Activated CD8-positive, alpha-beta memory T cell treated with anti-CD3 and anti-CD28 coated beads, Interleukin-2, amount 50 U/mL, for 1 hour (primary cell): ENCODE results near the gene TFG.

Experiments
- DNase-seq: peaks from one replicate; pipeline ENCODE4 v3.0.0-alpha.2; 2020; ENCODE audit errors: extremely low read depth

Gene TFG

DNA sequence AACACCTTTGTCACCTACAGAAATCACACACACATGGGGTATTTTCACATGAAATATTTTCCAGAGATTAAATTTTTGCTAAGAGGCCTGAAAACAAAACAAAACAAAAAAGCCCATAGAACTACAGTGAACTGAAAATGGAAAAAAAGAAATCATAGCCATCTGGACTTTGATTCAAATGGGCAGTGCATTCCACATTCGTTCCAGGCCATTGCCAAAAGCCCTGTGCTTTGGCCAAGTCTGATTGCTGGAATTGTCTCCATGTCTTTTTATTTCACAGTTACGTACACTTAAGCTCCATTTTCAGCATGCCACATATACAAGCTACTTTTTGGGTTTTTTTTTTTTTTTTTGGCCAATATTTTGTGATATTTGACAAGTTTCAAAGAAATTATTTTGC, 47.1 kb downstream of the TFG start:
- no peak for DNase-seq

DNA sequence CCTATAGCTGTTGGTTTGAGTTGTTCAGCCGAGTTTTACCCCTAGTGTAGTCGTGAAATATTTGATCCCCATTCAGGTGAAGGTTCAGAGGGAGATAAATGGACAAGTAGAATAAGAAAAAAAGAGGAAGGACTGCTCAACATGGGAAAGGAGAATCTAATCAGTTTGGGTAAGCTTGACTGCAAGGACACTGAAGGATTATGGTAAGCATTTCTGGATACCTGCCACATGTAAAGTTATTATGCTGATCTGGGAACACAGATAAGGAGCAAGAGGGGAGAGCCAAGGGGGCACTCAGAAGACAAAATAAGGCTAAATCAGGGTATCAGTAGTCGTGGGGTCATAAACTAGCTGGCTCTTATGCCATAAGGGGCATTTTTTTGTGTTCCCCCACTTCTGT, 49.9 kb downstream of the TFG start:
- DNase-seq, result no peak

DNA sequence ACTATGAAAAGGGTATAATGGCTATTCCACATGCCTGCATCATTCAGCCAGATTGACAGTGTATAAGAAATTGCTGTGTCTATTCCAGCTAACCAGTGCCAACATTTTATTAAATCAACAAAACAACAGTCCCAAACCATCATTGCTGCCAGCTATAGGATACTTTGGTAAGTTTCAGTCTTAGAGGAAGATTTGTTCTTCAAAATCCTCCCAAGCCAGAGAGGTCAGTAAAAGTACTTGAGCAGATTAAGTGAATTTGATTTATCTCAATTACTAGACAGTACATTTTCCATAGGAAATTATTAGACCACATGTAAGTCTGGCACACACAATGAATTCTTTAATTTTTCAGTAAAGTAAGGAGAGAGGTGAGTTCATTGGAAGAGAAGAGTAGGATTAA, 50.7 kb downstream of the TFG start:
- DNase-seq, result no peak

DNA sequence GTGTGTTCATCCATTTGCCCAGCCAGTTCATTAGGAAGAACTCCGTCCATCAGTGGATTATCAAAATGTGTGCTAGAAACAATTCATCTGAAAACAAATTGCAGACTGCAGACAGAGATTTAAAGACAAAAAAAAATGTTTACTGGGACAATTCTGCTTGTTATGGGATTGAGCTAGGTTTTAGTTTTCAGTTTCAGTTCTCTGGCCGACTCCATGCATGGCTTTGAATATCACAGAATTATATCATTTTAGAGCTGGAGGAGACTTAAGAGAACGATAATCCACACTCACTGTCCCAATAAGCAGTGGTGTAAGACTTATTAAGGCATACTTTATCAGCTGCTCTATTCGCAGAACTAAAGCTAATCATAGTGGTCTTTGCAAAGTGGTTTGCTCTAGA, 51.1 kb downstream of the TFG start:
- no peak for DNase-seq

DNA sequence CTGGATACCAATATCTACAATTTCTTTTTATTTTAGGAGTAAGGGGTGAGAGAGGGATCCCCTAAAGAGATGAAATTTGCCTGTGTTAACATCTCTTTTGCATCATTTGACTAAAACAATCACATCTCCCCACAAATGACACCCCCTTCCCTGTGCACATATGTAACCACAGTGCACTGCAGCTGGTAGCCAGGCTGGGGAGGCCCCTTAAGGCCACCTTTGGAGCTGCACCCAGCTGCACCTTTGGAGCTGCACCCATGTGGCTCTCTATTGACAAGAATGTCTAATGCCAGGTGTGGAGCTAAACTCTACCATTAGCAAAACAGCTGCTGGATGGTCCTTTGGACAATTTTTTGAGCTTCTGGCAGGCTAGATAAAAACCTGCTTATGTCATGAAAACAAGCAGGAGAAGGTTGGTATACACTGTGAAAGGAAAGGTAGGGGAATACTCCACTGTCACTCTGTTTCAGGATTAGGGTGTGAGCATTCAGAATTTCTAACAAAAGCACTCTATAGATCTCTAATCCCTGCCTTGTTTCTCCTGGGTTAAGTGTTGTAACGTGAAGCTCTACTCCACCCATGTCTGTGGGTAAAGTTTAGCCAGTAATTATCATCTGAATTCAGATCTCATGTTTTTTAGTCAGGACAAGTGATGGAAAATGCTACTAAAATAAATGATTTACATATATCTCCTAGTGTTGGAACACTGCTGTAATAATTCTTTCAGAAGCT, 52.1 kb downstream of the TFG start:
- DNase-seq, result no peak

DNA sequence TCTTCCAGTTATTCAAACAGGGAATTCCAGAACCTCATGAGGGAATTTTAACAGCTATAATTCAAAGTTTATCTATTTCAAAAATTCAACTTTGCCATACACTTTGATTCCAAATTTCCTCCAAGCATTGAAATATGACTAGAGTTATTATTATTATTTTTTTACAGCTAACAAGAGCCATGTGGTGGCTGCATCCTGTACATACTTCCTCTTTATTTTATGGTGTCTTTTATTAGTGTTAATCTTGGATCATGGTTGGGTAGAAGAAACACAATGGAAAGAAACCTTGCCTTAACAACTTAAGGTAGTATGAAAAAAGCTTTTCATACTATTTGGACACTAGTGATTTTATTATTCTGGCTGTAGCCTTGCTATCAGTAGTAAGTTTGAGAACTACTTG, 52.7 kb downstream of the TFG start:
- DNase-seq, result no peak

DNA sequence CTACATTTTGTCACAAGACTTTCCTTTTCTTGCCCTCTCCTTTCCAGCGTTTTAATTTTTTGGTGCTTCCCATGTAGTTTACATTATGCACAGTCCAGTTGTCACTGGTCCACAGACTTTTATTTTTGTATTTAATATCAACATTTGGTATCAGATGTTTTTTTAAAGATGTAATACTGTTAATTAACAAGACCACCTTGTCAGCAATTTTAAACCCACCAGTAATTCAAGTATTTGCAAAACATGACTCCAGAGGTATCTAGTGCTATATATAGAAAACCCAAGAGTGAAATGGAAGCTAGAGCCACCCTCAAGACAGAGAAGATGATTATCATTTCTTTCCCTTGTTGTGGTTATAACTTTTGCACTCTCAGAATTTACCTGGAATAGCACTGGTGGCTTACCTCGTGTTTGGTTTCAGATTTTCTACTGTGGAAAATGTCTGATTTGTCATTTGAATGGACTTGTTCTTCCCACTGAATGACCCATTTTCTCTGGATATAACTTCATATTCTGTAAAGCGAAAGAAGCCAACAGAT, 56.2 kb downstream of the TFG start:
- DNase-seq, result no peak

DNA sequence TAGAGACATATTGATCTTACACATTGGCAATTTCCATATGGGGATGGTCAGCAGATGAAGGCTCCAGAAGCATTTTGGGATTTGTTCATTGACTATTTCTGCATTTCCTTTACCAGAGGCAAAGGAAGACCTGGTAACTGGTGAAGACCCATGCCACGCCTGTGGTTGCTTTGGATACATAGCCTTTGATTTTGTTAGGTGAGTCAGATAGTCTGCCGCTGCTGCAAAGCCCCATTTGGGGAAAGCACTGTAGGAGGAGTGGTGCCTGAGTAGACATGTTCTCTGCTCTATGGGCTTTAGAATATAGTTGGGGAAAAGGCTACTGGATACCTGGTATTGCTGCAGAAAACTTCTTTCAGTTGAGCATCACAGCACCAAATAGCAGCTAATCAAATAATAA, 56.8 kb downstream of the TFG start:
- DNase-seq, result no peak

DNA sequence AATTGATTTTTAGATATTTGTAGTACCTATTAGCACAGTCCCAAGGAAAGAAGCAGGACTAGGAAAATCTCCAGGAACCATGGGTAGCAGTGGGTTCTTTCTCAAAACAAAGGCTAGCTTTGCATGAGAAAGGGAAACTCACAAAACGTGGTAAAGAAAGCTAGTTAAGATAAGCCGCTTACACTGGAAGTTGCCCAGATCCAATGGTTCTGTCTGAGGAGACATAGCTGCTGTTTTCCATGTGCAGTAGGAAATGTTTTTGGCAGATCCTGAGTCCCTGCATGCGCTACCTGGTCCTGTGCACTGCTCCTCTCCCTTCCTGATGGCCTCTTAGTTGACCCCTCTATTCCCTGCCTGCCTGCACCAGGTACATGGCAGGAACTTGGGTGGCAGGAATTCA, 60.4 kb downstream of the TFG start:
- DNase-seq, result no peak

DNA sequence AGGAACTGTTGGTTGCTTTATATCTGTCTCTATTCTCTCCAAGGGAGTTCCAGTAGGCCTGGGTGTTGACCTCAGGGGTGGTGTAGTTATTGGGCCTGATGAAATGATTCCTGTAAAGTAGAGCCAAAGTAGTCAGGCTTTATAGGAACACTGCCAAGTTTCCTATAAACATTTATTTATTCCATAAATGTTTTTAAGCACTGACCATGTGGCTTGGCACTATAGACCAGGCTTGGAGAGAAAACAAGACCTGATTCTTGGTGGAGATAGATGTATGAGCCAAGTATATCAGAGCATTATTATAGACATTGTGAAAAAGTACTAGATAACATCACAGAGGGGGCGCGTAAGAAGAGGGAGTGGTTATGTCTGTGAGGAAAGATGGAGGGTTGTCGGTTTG, 65.9 kb downstream of the TFG start:
- DNase-seq, result no peak

DNA sequence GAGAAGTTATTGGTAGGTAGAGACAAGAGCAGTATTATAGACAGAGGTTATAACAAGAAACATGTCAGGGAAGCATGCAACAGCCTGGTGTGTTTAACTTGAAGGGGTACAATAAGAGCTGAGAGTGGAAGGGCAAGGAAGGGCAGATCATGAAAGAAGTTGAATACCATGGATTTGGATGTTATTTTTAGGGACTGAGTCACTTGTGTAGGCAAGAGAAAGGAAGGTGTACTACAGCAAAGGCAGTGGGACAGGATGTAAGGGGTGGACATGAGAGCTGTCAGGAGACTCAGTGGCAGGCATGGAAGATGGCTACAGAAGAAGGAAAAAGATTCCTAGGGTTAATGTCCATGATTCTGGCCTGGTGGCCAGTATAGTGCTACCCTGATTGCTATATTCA, 66.4 kb downstream of the TFG start:
- no peak for DNase-seq

DNA sequence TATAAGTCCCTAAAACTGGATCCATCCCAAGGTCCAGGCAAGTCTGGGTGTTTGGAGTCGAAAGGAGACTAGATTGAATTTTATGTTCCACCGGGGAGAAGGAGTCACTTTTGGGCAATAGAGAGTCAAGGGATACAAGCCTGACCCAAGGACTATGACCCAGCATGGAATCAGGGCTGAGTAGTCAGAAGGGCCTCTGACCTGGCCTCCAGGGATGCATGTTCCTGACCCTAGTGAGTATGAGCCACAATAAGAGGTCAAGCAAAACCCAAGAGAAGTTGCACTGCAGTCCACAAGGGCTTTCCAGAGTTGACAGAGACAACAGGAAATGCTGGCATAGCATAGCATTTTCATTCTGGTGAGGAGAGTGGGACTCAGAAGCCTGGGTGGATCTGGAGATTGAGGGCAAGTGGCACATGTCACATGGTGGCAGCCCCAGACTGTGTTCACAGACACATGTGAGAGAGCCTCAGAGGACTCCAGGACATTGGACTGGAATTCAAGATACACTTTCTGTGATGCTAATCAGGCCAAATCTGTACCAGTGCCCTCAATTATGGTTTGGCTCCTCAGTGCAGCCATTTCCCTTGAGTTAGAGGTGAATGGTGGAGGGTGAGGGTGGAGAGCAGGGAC, 66.9 kb downstream of the TFG start:
- DNase-seq, result no peak

DNA sequence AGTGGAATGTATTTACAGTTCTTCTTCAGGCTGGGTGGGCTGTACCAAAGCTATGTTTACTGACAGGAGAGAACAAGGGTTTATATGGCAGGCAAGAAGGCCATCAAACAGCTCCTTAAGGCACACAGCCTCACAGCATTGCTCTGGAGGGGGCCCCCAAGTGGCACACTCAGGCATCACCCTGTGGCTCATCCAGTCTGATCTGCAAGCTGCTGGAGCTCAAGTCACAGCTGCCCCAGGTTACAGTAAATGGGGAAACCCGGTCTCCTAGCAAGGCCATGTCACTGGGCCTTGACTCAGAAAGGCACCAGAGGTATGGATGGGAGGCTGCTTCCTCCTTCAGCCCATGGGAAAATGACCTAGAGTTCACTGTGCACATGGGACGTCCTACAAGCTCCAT, 67.5 kb downstream of the TFG start:
- DNase-seq, result no peak

DNA sequence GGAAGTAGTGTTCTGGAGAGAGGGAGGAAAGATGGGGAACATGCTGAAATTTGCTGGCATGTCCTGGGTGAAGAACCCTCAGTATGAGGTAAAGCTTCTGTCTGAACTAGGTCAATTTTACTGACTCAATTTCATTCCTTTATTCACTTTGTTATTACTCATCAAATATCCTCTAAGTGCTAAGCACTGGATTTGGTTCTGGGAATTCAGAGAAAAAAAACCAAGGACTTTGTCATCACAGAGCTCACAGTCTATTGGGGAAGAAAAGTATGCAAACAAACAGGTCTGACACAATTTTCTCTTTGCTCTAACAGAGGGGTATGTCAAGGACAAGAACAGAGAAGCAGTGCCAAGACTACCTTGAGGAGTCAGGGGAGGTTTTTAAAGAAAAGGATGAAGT, 68.0 kb downstream of the TFG start:
- DNase-seq, result no peak

DNA sequence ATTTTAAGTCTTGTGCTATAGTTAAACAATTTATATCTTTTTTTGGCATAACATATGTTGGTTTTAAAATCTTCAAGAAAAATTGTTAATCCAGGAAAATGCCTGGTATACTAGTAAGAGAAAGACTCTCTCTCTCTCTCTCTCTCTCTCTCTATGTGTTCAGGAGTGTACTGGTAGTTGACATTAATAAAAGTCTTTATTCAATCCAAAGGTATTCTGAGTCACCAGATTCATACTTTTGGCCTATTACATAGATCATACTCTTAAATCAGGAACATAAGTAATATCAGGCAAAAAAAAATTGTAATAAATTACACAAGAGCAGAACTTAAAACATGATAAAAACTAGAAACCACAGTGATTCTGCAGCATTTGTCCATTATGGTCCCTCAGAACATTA, 70.2 kb downstream of the TFG start:
- no peak for DNase-seq

DNA sequence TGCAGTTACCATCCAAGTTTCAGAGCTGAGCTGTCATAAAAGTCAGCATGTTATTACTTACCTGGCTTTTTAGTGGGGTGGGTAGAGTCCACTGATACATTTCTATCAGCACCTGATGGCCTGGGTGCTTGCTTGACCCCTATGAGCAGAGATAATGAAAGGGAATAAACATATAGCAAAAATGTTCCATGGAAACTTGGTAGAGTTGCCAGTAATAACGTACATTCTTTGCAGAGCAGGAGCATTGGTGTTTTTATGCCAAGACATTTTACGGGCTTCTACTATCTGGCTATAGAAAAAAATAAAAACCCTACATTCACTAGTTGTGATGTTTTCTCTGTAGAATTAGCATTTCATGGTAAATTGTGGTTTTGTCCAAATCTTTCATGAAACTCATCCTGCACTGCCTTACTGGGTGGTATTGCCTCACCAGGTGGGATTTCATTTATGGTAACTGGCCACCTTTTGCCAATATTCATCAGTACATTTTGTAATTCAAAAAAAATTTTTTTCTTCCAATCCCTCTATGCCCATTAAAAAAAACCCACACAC, 70.9 kb downstream of the TFG start:
- no peak for DNase-seq

DNA sequence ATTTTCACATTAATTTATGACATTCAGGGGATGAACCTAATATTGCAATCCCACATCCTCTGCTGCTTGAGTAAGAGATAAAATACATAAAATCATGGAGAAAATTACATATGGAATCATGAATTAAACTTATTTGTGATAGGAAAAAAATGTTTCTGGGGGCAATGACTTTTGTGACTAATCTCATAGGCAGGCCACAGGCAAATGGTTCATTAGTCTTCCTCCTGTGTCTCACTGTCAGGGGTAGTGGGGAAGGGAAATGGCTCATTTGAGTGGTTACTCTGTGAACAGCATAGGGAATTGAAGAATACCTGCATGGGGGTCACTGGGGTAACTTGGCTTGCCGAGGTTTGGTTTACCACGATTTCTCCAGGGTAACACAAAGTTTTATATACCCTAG, 72.0 kb downstream of the TFG start:
- DNase-seq, result no peak

DNA sequence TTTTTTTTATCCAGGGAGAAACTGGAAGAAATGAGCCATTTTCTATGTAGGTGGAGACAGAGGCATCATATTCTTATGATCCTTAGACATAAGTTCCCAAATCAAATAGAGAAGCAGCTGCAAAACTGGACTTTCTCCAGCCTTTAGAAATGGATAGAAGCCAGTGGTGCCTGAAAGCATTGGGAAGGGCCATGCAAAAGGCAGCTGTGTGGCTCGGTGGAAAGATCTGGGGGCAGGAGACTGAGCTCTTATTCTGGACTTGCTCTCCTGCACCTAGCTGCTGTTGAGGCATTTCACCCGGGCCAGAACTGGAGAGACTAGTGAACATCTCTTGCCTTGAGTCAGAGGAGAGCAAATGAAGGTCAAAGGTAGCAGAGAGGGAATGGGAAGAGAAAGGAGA, 73.1 kb downstream of the TFG start:
- no peak for DNase-seq

DNA sequence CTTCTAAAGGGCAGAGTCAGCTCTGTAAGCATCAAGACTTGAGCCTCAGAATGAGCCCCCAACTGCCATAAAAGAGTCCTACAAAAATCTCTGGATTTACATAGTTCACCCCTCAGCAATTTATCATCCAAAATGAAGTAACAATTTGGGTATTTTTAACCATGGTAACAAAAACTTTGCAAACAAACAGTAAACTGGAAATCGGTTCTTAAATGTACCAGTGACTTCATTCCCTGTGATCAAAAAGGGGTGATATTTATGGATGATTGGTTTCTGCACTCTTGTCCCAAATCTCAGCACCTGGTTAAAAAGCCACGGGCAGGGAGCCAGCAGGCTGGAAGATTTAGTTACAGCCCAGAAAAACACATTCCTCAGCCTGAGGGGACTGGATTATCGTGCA, 73.6 kb downstream of the TFG start:
- DNase-seq, result no peak

DNA sequence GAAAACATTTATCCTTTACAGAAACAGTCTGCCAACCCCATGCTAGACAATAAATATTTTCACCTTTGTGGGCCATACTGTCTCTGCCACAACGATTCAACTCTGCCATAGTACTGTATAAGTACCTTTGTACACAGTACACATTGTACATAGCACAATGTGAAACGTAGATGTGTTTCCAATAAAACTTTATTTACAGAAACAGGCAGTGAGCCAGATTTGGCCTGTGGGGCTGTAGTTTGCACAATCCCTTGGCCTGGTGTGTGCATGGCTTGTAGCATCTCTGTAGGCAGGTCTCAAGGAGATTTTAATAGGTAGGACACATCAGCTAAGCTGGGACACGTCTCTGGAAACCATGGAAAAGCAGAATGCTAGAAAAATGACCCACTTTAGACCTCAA, 74.3 kb downstream of the TFG start:
- no peak for DNase-seq

DNA sequence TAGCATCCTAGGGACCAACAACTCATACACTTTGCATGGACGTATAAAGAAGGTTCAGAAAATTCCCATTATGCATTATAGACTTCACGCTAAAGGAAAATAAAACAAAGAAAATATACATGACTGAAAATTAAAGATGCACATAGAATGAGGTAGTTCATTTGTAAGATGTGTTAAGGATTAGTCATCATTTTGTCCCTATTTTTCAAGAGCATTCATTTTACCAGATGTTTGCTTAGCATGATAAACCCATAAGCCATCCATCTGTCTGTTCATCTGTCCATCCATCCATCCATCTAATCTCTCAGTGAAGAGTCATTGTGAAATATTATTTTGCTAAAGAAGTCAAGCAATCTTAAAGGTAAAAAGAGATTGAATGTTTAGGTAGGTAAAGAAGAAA, 80.3 kb downstream of the TFG start:
- DNase-seq, result no peak

DNA sequence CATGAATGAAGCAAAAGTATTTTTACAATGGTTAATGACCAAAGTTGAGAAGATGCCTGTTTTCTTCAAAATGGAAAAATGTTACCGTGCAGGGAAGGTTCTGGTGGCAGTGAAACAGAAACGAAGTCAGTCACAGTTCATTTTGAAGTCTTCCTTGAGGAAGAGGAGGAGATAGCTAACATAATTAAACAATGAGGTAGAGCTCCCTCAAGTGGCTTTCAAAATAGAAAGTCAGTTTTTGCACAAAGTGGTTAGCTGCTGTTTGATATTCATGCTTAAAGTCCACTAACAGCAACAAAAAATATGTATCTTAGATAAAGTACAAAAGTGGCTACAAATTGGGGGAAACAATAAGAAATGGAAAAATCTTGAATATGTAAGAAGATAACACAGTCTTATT, 87.3 kb downstream of the TFG start:
- DNase-seq, result no peak

DNA sequence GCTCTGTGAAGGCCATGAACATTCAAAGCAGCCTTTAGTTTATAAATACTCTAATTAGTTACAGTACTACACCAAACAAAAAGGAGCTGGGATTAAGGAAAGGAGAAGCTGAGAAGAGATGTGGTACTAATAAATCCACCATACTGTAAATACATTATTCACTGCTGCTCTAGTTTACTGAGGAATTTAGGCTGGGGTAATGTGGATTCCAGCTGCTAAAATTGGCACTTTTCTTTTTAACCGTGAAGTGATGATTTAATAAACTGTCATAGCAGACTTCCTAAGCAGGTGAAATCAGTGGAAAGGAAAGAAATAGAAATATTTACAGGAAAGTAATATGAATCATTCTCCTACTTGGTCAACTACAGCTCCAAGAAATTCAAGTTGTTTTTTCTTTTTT, 88.7 kb downstream of the TFG start:
- no peak for DNase-seq
